GM23338 (cell line): ENCODE measurements around the gene RPS21. TPM values are rescaled to one million over a fixed set of nuclear protein-coding genes. Genes with fewer than 3 reads are reported as not detected.

Source experiments
- polyA plus RNA-seq: library from polyadenylated mRNA; unstranded; fragments of >200 nt; fragmentation: Nextera tagmentation; extraction: Ambion mirVana; gene quantifications from 2 replicates; pipeline ENCODE4 v1.2.1, GENCODE V29; 2016
- total RNA-seq: library from RNA; depleted of rRNA; stranded (reverse); fragments of >200 nt; shearing (Covaris generic); gene quantifications from 2 replicates; pipeline ENCODE4 v1.2.3, GENCODE V29; 2014; rRNA removed

RPS21 gene
- total and polyA plus RNA-seq, 2 experiments from 2014 or later: 759 to 2,298 TPM

Other genes with a start within 250 kb of the RPS21 start
- 357 and 427 TPM in 2 replicates for gene PSMA7, start 243.7 kb upstream of the RPS21 start, total RNA-seq
- gene PSMA7, start 243.7 kb upstream of the RPS21 start, polyA plus RNA-seq: 610 and 628 TPM in 2 replicates
- gene SS18L1, start 243.3 kb upstream of the RPS21 start, total RNA-seq: 24.6 and 32.6 TPM in 2 replicates
- gene SS18L1, start 243.3 kb upstream of the RPS21 start, polyA plus RNA-seq: 6.5 and 7.3 TPM in 2 replicates
- 11.3 and 13.6 TPM in 2 replicates for gene MTG2, start 204.1 kb upstream of the RPS21 start, total RNA-seq
- 11.7 and 15.4 TPM in 2 replicates for gene MTG2, start 204.1 kb upstream of the RPS21 start, polyA plus RNA-seq
- 2.9 and 5.2 TPM in 2 replicates for gene HRH3, start 166.8 kb upstream of the RPS21 start, total RNA-seq
- 1.5 and 2.0 TPM in 2 replicates for gene HRH3, start 166.8 kb upstream of the RPS21 start, polyA plus RNA-seq
- 24.2 and 31.2 TPM in 2 replicates for gene OSBPL2, start 148.6 kb upstream of the RPS21 start, total RNA-seq
- 16.6 and 19.4 TPM in 2 replicates for gene OSBPL2, start 148.6 kb upstream of the RPS21 start, polyA plus RNA-seq
- gene ADRM1, start 84.1 kb upstream of the RPS21 start, total RNA-seq: 223 and 243 TPM in 2 replicates
- gene ADRM1, start 84.1 kb upstream of the RPS21 start, polyA plus RNA-seq: 206 and 224 TPM in 2 replicates
- 215 and 298 TPM in 2 replicates for gene LAMA5, start 19.8 kb upstream of the RPS21 start, total RNA-seq
- gene LAMA5, start 19.8 kb upstream of the RPS21 start, polyA plus RNA-seq: 192 and 201 TPM in 2 replicates
- 12.6 and 12.7 TPM in 2 replicates for gene CABLES2, start 20.2 kb downstream of the RPS21 start, total RNA-seq
- gene CABLES2, start 20.2 kb downstream of the RPS21 start, polyA plus RNA-seq: 4.3 and 5.1 TPM in 2 replicates
- 0.66 and 1.1 TPM in 2 replicates for gene RBBP8NL, start 40.4 kb downstream of the RPS21 start, total RNA-seq
- 0.10 and 0.64 TPM in 2 replicates for gene RBBP8NL, start 40.4 kb downstream of the RPS21 start, polyA plus RNA-seq
- 0.73 and 1.2 TPM in 2 replicates for gene GATA5, start 88.9 kb downstream of the RPS21 start, total RNA-seq
- 0.31 and 0.60 TPM in 2 replicates for gene GATA5, start 88.9 kb downstream of the RPS21 start, polyA plus RNA-seq